Forelimb muscle (tissue), 1 donor: ENCODE measurements around the gene EMID1. TPM values are rescaled to one million over a fixed set of nuclear protein-coding genes. Genes with fewer than 3 reads are reported as not detected.

Source experiments
- DNase-seq: peaks from one replicate; pipeline ENCODE4 v3.0.0-alpha.2; 2013; ENCODE audit warnings: low read depth
- polyA plus RNA-seq: library from polyadenylated mRNA; unstranded; fragments of 120-200 nt; gene quantifications from one replicate; pipeline ENCODE4 v1.2.1, GENCODE V29; 2013; ENCODE audit not compliant: insufficient read length

The EMID1 gene
- polyA plus RNA-seq, 1 donor, result 7.5 TPM

- no peak for DNase-seq
These were observed 53.7 kb downstream of the EMID1 start for GRCh38 chr22:29259253-29259899.

GRCh38 chr22:29260031-29260560 is 54.4 kb downstream of the EMID1 start:
- DNase-seq, result no peak

GRCh38 chr22:29260601-29261315 is 55.1 kb downstream of the EMID1 start:
- no peak for DNase-seq

- no peak for DNase-seq
These were observed 58.1 kb downstream of the EMID1 start for GRCh38 chr22:29263791-29264276.

- DNase-seq, result no peak
These were observed 59.6 kb downstream of the EMID1 start for GRCh38 chr22:29265305-29265704.

- DNase-seq, result no peak
These were observed 60.2 kb downstream of the EMID1 start for GRCh38 chr22:29265929-29266328.

GRCh38 chr22:29266564-29267461 is 61.1 kb downstream of the EMID1 start:
- no peak for DNase-seq

GRCh38 chr22:29267462-29267857 is 61.8 kb downstream of the EMID1 start:
- DNase-seq, result no peak

- DNase-seq, result peak; percentile 82
These were observed 62.3 kb downstream of the EMID1 start, which contains the start of the genes EWSR1 and RHBDD3 for GRCh38 chr22:29267858-29268510. Gene EWSR1 (plus strand): TSS chr22:29268268. CDS start chr22:29268337, 69 bp downstream. Gene RHBDD3 (minus strand): TSS chr22:29267981. CDS start chr22:29265626, 2,355 bp downstream.

GRCh38 chr22:29268511-29269229 is 63.0 kb downstream of the EMID1 start:
- peak; percentile 52 for DNase-seq

GRCh38 chr22:29269230-29269604 is 63.5 kb downstream of the EMID1 start:
- DNase-seq, result no peak

- no peak for DNase-seq
These were observed 64.2 kb downstream of the EMID1 start for GRCh38 chr22:29269731-29270474.

GRCh38 chr22:29270475-29271271 is 65.0 kb downstream of the EMID1 start:
- DNase-seq, result no peak

- no peak for DNase-seq
These were observed 66.9 kb downstream of the EMID1 start for GRCh38 chr22:29272624-29273023.

- no peak for DNase-seq
These were observed 69.5 kb downstream of the EMID1 start for GRCh38 chr22:29275167-29275566.

- no peak for DNase-seq
These were observed 70.3 kb downstream of the EMID1 start for GRCh38 chr22:29275819-29276565.

- DNase-seq, result no peak
These were observed 72.2 kb downstream of the EMID1 start for GRCh38 chr22:29277927-29278326.

GRCh38 chr22:29284196-29284595 is 78.5 kb downstream of the EMID1 start:
- DNase-seq, result no peak
